Keratinocyte (primary cell): Measurements from ENCODE around the gene PTPRF. TPM values are rescaled to one million over a fixed set of nuclear protein-coding genes. Genes with fewer than 3 reads are reported as not detected.

ENCODE experiments used
- DNase-seq: peaks from one replicate; pipeline ENCODE4 v3.0.0-alpha.2; 2011; ENCODE audit warnings: low read depth, missing footprints, low spot score
- FAIRE-seq: peaks from 2 replicates; lab custom pipeline; 2011; peaks lifted over from hg19 to GRCh38; lab: Jason Lieb, UNC
- H2AFZ ChIP-seq: 2 replicates; pipeline ENCODE4 v1.6.0; 2012; ENCODE audit warnings: low read length, control low read depth, inconsistent platforms; ENCODE audit not compliant: control insufficient read depth
- H3K27ac ChIP-seq: 2 replicates; pipeline ENCODE4 v1.5.1; 2011; ENCODE audit warnings: low read length; ENCODE audit not compliant: control insufficient read depth, insufficient read depth
- H3K27me3 ChIP-seq: 3 replicates; pipeline ENCODE4 v1.6.0; 2011; ENCODE audit warnings: low read length; ENCODE audit not compliant: control insufficient read depth, insufficient read depth; ENCODE audit errors: extremely low read depth
- H3K36me3 ChIP-seq, 2 experiments: 2 replicates in 1 of 2; 3 replicates in 1 of 2; pipeline ENCODE4 v1.5.1; 2011; ENCODE audit warnings: low read length in 2 of 2, mild to moderate bottlenecking in 1 of 2; ENCODE audit not compliant: control insufficient read depth in 2 of 2, insufficient read depth in 2 of 2; ENCODE audit errors: extremely low read depth in 1 of 2
- H3K4me1 ChIP-seq: 3 replicates; pipeline ENCODE4 v1.5.1; 2011; ENCODE audit warnings: low read length; ENCODE audit not compliant: control insufficient read depth, insufficient read depth; ENCODE audit errors: extremely low read depth
- H3K4me2 ChIP-seq: 3 replicates; pipeline ENCODE4 v1.6.0; 2011; ENCODE audit warnings: low read depth, low read length; ENCODE audit not compliant: control insufficient read depth, insufficient read depth; ENCODE audit errors: extremely low read depth
- H3K4me3 ChIP-seq, 3 experiments: fragments of 200-600 bp in 1 of 3; sonication (generic) in 1 of 3; 2 replicates in 2 of 3; 3 replicates in 1 of 3; pipeline ENCODE4 v1.5.1; 2011 to 2016; ENCODE audit warnings: low read length in 3 of 3, mild to moderate bottlenecking in 3 of 3, control low read depth in 2 of 3, inconsistent platforms in 1 of 3, low read depth in 1 of 3, mixed read lengths in 1 of 3, mixed run types in 1 of 3, moderate library complexity in 1 of 3; ENCODE audit not compliant: control insufficient read depth in 2 of 3, insufficient read depth in 2 of 3; ENCODE audit errors: extremely low read depth in 1 of 3
- H3K79me2 ChIP-seq: 2 replicates; pipeline ENCODE4 v1.6.0; 2012; ENCODE audit warnings: low read length; ENCODE audit not compliant: control insufficient read depth, insufficient read depth
- H3K9ac ChIP-seq: 3 replicates; pipeline ENCODE4 v1.6.0; 2011; ENCODE audit warnings: low read length; ENCODE audit not compliant: control insufficient read depth, insufficient read depth; ENCODE audit errors: extremely low read depth
- H3K9me1 ChIP-seq: 3 replicates; pipeline ENCODE4 v1.6.0; 2011; ENCODE audit warnings: low read length; ENCODE audit not compliant: control insufficient read depth, insufficient read depth; ENCODE audit errors: extremely low read depth
- H3K9me3 ChIP-seq: 2 replicates; pipeline ENCODE4 v1.5.1; 2012; ENCODE audit warnings: low read depth, low read length; ENCODE audit not compliant: control insufficient read depth
- H4K20me1 ChIP-seq: 3 replicates; pipeline ENCODE4 v1.6.0; 2011; ENCODE audit warnings: low read length; ENCODE audit not compliant: control insufficient read depth, insufficient read depth; ENCODE audit errors: extremely low read depth
- CTCF ChIP-seq, 3 experiments: IDR thresholded peaks in 1 of 3; conservative IDR thresholded peaks in 1 of 3; optimal IDR thresholded peaks in 1 of 3; 2 replicates in 2 of 3; 3 replicates in 1 of 3; pipeline versions ENCODE3 to v1.5.1; 2011; ENCODE audit warnings: low read length in 3 of 3, mild to moderate bottlenecking in 3 of 3, moderate library complexity in 2 of 3, control low read depth in 1 of 3, inconsistent platforms in 1 of 3; ENCODE audit not compliant: insufficient read depth in 2 of 3; ENCODE audit errors: extremely low read depth in 1 of 3
- EZH2 ChIP-seq: IDR thresholded peaks from one replicate; pipeline ENCODE4 v1.6.1; 2012; ENCODE audit warnings: inconsistent platforms, mild to moderate bottlenecking, low read length, moderate library complexity
- dilution Hi-C: fragments of 300-500 bp; cut with MboI; formaldehyde crosslinking; loops from one replicate; pipeline ENCODE4 v1.7.0; 2020; ENCODE audit warnings: low sequenced_read_pairs; ENCODE audit not compliant: extremely low pct_ligation_motif_present
- polyA plus RNA-seq, 5 experiments: library from polyadenylated mRNA; depleted of rRNA in 3 of 5; stranded (reverse) in 3 of 5; stranded (forward) in 1 of 5; unstranded in 1 of 5; fragments of >200 nt; gene quantifications; 1 replicate in 1 of 5; 2 replicates in 3 of 5; 3 replicates in 1 of 5; pipeline versions ENCODE4 v1.2.1 to v1.2.3, GENCODE V29; 2011 to 2012; ENCODE audit warnings: missing spikeins in 2 of 5, low read depth in 1 of 5, low replicate concordance in 1 of 5

Gene PTPRF
- polyA plus RNA-seq, 1 donor (not counting 4 experiments of a cell fraction or from before 2014, with no cell fraction given) = 161 TPM

- Histone ChIP-seq H3K27me3 (no peaks in the 10 kb centered on the region), H3K9me1 (no peaks in the 10 kb centered on the region), H4K20me1 (no peaks in the 10 kb centered on the region), H3K9me3 (no peaks in the 10 kb centered on the region), H3K27ac (no peak overlapping the region), H3K4me3 (no peak overlapping the region), H3K4me2 (no peak overlapping the region), H3K4me1 (peaks cover 9% of the 10 kb centered on the region), H3K36me3 (no peaks in the 10 kb centered on the region), H3K9ac (no peak overlapping the region), H2AFZ (no peak overlapping the region), H3K79me2 (no peaks in the 10 kb centered on the region)
- dilution Hi-C loops = no loop called here
- no peak for TF ChIP-seq EZH2
- no peak for TF ChIP-seq CTCF (optimal IDR thresholded peaks at IDR 0.05 in 1 of 3, IDR thresholded peaks at IDR 0.05 in 1 of 3, conservative IDR thresholded peaks at IDR 0.05 in 1 of 3; ENCODE audit: extremely low read depth in 1 of 3, insufficient read depth in 2 of 3, low read length in 3 of 3)
- FAIRE-seq = no peak
- DNase-seq = no peak
These were observed 27.1 kb upstream of the PTPRF start for GRCh38 chr1:43503534-43503933.

- Histone ChIP-seq H4K20me1 (no peaks in the 10 kb centered on the region), H3K27ac (no peak overlapping the region), H3K79me2 (no peaks in the 10 kb centered on the region), H3K9me1 (no peaks in the 10 kb centered on the region), H3K9ac (no peak overlapping the region), H3K9me3 (no peaks in the 10 kb centered on the region), H2AFZ (no peak overlapping the region), H3K4me2 (no peak overlapping the region), H3K4me1 (peaks cover 18% of the 10 kb centered on the region), H3K27me3 (no peaks in the 10 kb centered on the region), H3K4me3 (no peak overlapping the region), H3K36me3 (no peaks in the 10 kb centered on the region)
- DNase-seq (no peak), FAIRE-seq (no peak)
- dilution Hi-C loops = no loop called here
- TF ChIP-seq CTCF (optimal IDR thresholded peaks at IDR 0.05 in 1 of 3, IDR thresholded peaks at IDR 0.05 in 1 of 3, conservative IDR thresholded peaks at IDR 0.05 in 1 of 3; ENCODE audit: extremely low read depth in 1 of 3, insufficient read depth in 2 of 3, low read length in 3 of 3) (no peak), EZH2 (no peak)
These were observed 25.5 kb upstream of the PTPRF start for GRCh38 chr1:43505077-43505780.
